K562 (cell line): ENCODE data around the gene RIC8B.

ENCODE experiments used
- CTCF ChIP-seq, 3 experiments: IDR thresholded peaks in 2 of 3; conservative IDR thresholded peaks in 1 of 3; 2 replicates each; pipeline ENCODE4 v1.5.1; 2011 to 2012; ENCODE audit warnings: low read length in 3 of 3, mild to moderate bottlenecking in 3 of 3, control low read depth in 2 of 3, improper control_type of control experiment in 1 of 3, inconsistent platforms in 1 of 3, low read depth in 1 of 3, mixed read lengths in 1 of 3, moderate library complexity in 1 of 3; ENCODE audit not compliant: insufficient read depth in 2 of 3
- EZH2 ChIP-seq: IDR thresholded peaks from 2 replicates; pipeline ENCODE4 v1.6.1; 2012; ENCODE audit warnings: low read depth, mild to moderate bottlenecking, inconsistent platforms, low read length, borderline replicate concordance
- HDAC6 ChIP-seq: IDR thresholded peaks from 2 replicates; pipeline ENCODE4 v1.6.1; 2012; ENCODE audit warnings: low read depth, mild to moderate bottlenecking, control low read depth, inconsistent platforms, low read length, moderate library complexity
- HES1 ChIP-seq: fragments of 450-650 bp; IDR thresholded peaks from 2 replicates; pipeline ENCODE4 v1.6.1; 2016; ENCODE audit warnings: low read depth, mild to moderate bottlenecking, moderate library complexity
- HOMEZ ChIP-seq: fragments of 250-450 bp; sonication (Bioruptor Pico); IDR thresholded peaks from 2 replicates; pipeline ENCODE4 v1.4.0; 2020; ENCODE audit warnings: mild to moderate bottlenecking, moderate library complexity
- MAFG ChIP-seq: fragments of 450-650 bp; conservative IDR thresholded peaks from 2 replicates; pipeline ENCODE4 v1.6.1; 2016; ENCODE audit warnings: missing genetic modification characterization, missing compliant biosample characterization
- MAX ChIP-seq: sonication (generic); formaldehyde crosslinking; IDR thresholded peaks from 2 replicates; pipeline ENCODE4 v1.9.0; 2022; ENCODE audit warnings: mild to moderate bottlenecking, missing genetic modification reagents
- MEF2A ChIP-seq: IDR thresholded peaks from 2 replicates; pipeline ENCODE4 v1.6.1; 2011; ENCODE audit warnings: low read depth, mild to moderate bottlenecking, low read length, moderate library complexity; ENCODE audit not compliant: control insufficient read depth
- POLR2G ChIP-seq: fragments of 200-400 bp; formaldehyde crosslinking; IDR thresholded peaks from 2 replicates; pipeline ENCODE4 v1.6.1; 2017; ENCODE audit warnings: low read depth, mild to moderate bottlenecking, antibody characterized with exemption, low read length, moderate library complexity
- RBBP5 ChIP-seq: fragments of 200-600 bp; sonication (generic); IDR thresholded peaks from 2 replicates; pipeline ENCODE4 v1.6.1; 2012; ENCODE audit warnings: borderline replicate concordance, mild to moderate bottlenecking, low read length, control low read depth, inconsistent platforms; ENCODE audit not compliant: insufficient read depth, poor library complexity, severe bottlenecking
- TCF15 ChIP-seq: fragments of 250-450 bp; sonication (Bioruptor Pico); IDR thresholded peaks from 2 replicates; pipeline ENCODE4 v1.8.0; 2022; ENCODE audit warnings: moderate library complexity, mild to moderate bottlenecking, inconsistent platforms
- TFAM ChIP-seq: fragments of 250-450 bp; sonication (Bioruptor Pico); conservative IDR thresholded peaks from 2 replicates; pipeline ENCODE4 v1.5.0; 2021; ENCODE audit warnings: mild to moderate bottlenecking, moderate library complexity
- XRCC4 ChIP-seq: IDR thresholded peaks from one replicate; pipeline ENCODE4 v1.6.1; 2011; ENCODE audit not compliant: insufficient read depth, insufficient read length; ENCODE audit errors: extremely low read depth

GRCh38 chr12:106863189-106863588 is 88.7 kb downstream of the RIC8B start:
- TF ChIP-seq TCF15 (no peak), CTCF (IDR thresholded peaks at IDR 0.05 in 2 of 3, conservative IDR thresholded peaks at IDR 0.05 in 1 of 3; ENCODE audit: insufficient read depth in 2 of 3, low read depth in 1 of 3, low read length in 3 of 3) (no peak), HOMEZ (CRISPR knock-in tag) (no peak), HES1 (no peak), MEF2A (no peak), RBBP5 (no peak), POLR2G (no peak), MAFG (no peak), EZH2 (no peak), TFAM (CRISPR knock-in tag) (no peak), MAX (CRISPR knock-in tag) (no peak), HDAC6 (no peak), XRCC4 (no peak)
